ENCODE results near the gene PRXL2B. TPM values are rescaled to one million over a fixed set of nuclear protein-coding genes. Genes with fewer than 3 reads are reported as not detected.

Gene PRXL2B
- total and polyA plus RNA-seq, 4 donors: 4.6 to 10.2 (median 8.1) TPM

- H3K27ac ChIP-seq (ENCODE audit: low read depth in 1 of 2, low read length in 2 of 2): no peak overlapping the region
- H3K36me3 ChIP-seq (ENCODE audit: control insufficient read depth in 4 of 4, insufficient read depth in 3 of 4, low read depth in 1 of 4, low read length in 3 of 4): no peaks in the 10 kb centered on the region
- H3K9me3 ChIP-seq (ENCODE audit: control insufficient read depth in 4 of 4, low read length in 3 of 4): no peaks in the 10 kb centered on the region
- 76% methylated on average over 19 of the region's 19 CpGs for WGBS
- H3K27me3 ChIP-seq (ENCODE audit: control insufficient read depth in 4 of 4, insufficient read depth in 4 of 4, low read length in 3 of 4): no peaks in the 10 kb centered on the region
- H3K4me3 ChIP-seq (ENCODE audit: low read depth in 1 of 3, low read length in 3 of 3): no peak overlapping the region
- TF ChIP-seq EGR1 (IDR thresholded peaks at IDR 0.05; ENCODE audit: low read depth in 2 of 2): no peak
- no peak for TF ChIP-seq NR2F2 (IDR thresholded peaks at IDR 0.05)
- TF ChIP-seq RAD21 (IDR thresholded peaks at IDR 0.05): no peak
- TF ChIP-seq REST (IDR thresholded peaks at IDR 0.05): no peak
- no peak for TF ChIP-seq JUND (IDR thresholded peaks at IDR 0.05)
- no peak for TF ChIP-seq YY1 (IDR thresholded peaks at IDR 0.05)
- no peak for TF ChIP-seq ATF3 (IDR thresholded peaks at IDR 0.05)
- no peak for TF ChIP-seq FOXA1 (IDR thresholded peaks at IDR 0.05)
- no peak overlapping the region for H3K9ac ChIP-seq (ENCODE audit: low read depth in 1 of 2, low read length in 2 of 2)
- peaks cover 13 to 49% (median 29%) of the 10 kb centered on the region in 4 donors for H3K4me1 ChIP-seq (ENCODE audit: control insufficient read depth in 4 of 4, insufficient read depth in 4 of 4, low read length in 3 of 4)
- DNase-seq (ENCODE audit: low spot score): no peak
These were observed 41.5 kb upstream of the PRXL2B start for GRCh38 chr1:2544875-2545640.

GRCh38 chr1:2545754-2546514, 40.6 kb upstream of the PRXL2B start:
- H3K4me3 ChIP-seq (ENCODE audit: low read depth in 1 of 3, low read length in 3 of 3): peak overlapping the region; percentile 58 to 71 (median 63)
- no peaks in the 10 kb centered on the region for H3K9me3 ChIP-seq (ENCODE audit: control insufficient read depth in 4 of 4, low read length in 3 of 4)
- peak; percentile 86 for DNase-seq (ENCODE audit: low spot score)
- no peaks in the 10 kb centered on the region for H3K27me3 ChIP-seq (ENCODE audit: control insufficient read depth in 4 of 4, insufficient read depth in 4 of 4, low read length in 3 of 4)
- peak overlapping the region; percentile 96 to 99 for H3K27ac ChIP-seq (ENCODE audit: low read depth in 1 of 2, low read length in 2 of 2)
- TF ChIP-seq ZBTB33 (IDR thresholded peaks at IDR 0.05): no peak
- TF ChIP-seq FOXA1 (IDR thresholded peaks at IDR 0.05): no peak
- WGBS: 2% methylated on average over 43 of the region's 43 CpGs
- H3K9ac ChIP-seq (ENCODE audit: low read depth in 1 of 2, low read length in 2 of 2): peak overlapping the region in 1 of 2 donors; percentile 58
- no peaks in the 10 kb centered on the region for H3K36me3 ChIP-seq (ENCODE audit: control insufficient read depth in 4 of 4, insufficient read depth in 3 of 4, low read depth in 1 of 4, low read length in 3 of 4)
- H3K4me1 ChIP-seq (ENCODE audit: control insufficient read depth in 4 of 4, insufficient read depth in 4 of 4, low read length in 3 of 4): peaks cover 13 to 49% (median 29%) of the 10 kb centered on the region in 4 donors
